CD1c-positive myeloid dendritic cell (primary cell): Measurements from ENCODE around the gene COL1A2.

ENCODE experiments used
- DNase-seq: peaks from one replicate; pipeline ENCODE4 v3.0.0-alpha.2; 2016; ENCODE audit errors: extremely low spot score

The COL1A2 gene

GRCh38 chr7:94434042-94434441 is 39.3 kb downstream of the COL1A2 start:
- DNase-seq: no peak

- DNase-seq: peak; percentile 64
Observed at GRCh38 chr7:94436018-94436604, 41.4 kb downstream of the COL1A2 start.

GRCh38 chr7:94436700-94437099 is 42.0 kb downstream of the COL1A2 start:
- no peak for DNase-seq

GRCh38 chr7:94439893-94440381 is 45.2 kb downstream of the COL1A2 start:
- DNase-seq: no peak

- DNase-seq: no peak
Observed at GRCh38 chr7:94440451-94441039, 45.9 kb downstream of the COL1A2 start.

- no peak for DNase-seq
Observed at GRCh38 chr7:94441138-94441537, 46.4 kb downstream of the COL1A2 start.

GRCh38 chr7:94442639-94443038 is 47.9 kb downstream of the COL1A2 start:
- no peak for DNase-seq

- no peak for DNase-seq
Observed at GRCh38 chr7:94444813-94445212, 50.1 kb downstream of the COL1A2 start.

GRCh38 chr7:94445696-94446194 is 51.0 kb downstream of the COL1A2 start:
- DNase-seq: no peak

- DNase-seq: no peak
Observed at GRCh38 chr7:94446308-94446707, 51.6 kb downstream of the COL1A2 start.

- peak; percentile 43 for DNase-seq
Observed at GRCh38 chr7:94449151-94449725, 54.5 kb downstream of the COL1A2 start.

GRCh38 chr7:94450044-94450697 is 55.5 kb downstream of the COL1A2 start:
- DNase-seq: no peak

- no peak for DNase-seq
Observed at GRCh38 chr7:94451187-94451586, 56.5 kb downstream of the COL1A2 start.

- no peak for DNase-seq
Observed at GRCh38 chr7:94452239-94452638, 57.5 kb downstream of the COL1A2 start.

GRCh38 chr7:94453898-94454297 is 59.2 kb downstream of the COL1A2 start:
- DNase-seq: no peak

GRCh38 chr7:94458041-94458440 is 63.3 kb downstream of the COL1A2 start:
- DNase-seq: no peak

- DNase-seq: no peak
Observed at GRCh38 chr7:94466516-94466915, 71.8 kb downstream of the COL1A2 start.

- DNase-seq: no peak
Observed at GRCh38 chr7:94471604-94472003, 76.9 kb downstream of the COL1A2 start.

- DNase-seq: no peak
Observed at GRCh38 chr7:94472608-94473007, 77.9 kb downstream of the COL1A2 start.

- DNase-seq: no peak
Observed at GRCh38 chr7:94476251-94476840, 81.7 kb downstream of the COL1A2 start.

- DNase-seq: no peak
Observed at GRCh38 chr7:94477878-94478277, 83.2 kb downstream of the COL1A2 start.

GRCh38 chr7:94478648-94479214 is 84.0 kb downstream of the COL1A2 start:
- DNase-seq: no peak
